Right cardiac atrium (tissue), 5 donors: Measurements from ENCODE around the gene FBXL15. TPM values are rescaled to one million over a fixed set of nuclear protein-coding genes. Genes with fewer than 3 reads are reported as not detected.

Experiments
- ATAC-seq, 2 donors: fragments of 200-7000 bp; cut with Tn5 transposase; one replicate each; pipeline versions ENCODE4 v1.8.0 to v1.9.1; 2020; ENCODE audit warnings: moderate library complexity in 2 of 2, mild to moderate bottlenecking in 1 of 2
- DNase-seq, 3 donors: peaks; one replicate each; pipeline ENCODE4 v3.0.0-alpha.2; 2020
- H3K27ac ChIP-seq: one replicate; pipeline ENCODE4 v1.5.1; 2013; ENCODE audit warnings: mild to moderate bottlenecking, low read length, control low read depth, moderate library complexity
- H3K27me3 ChIP-seq: one replicate; pipeline ENCODE4 v1.6.1; 2013; ENCODE audit not compliant: control insufficient read depth, insufficient read depth
- H3K4me1 ChIP-seq: one replicate; pipeline ENCODE4 v1.6.1; 2013; ENCODE audit warnings: low read length; ENCODE audit not compliant: control insufficient read depth, insufficient read depth
- H3K4me3 ChIP-seq: one replicate; pipeline ENCODE4 v1.5.1; 2013; ENCODE audit warnings: low read length, control low read depth
- H3K9me3 ChIP-seq: one replicate; pipeline ENCODE4 v1.6.1; 2013; ENCODE audit warnings: low read length; ENCODE audit not compliant: control insufficient read depth
- WGBS: extraction: QIAGEN DNeasy Blood & Tissue Kit; methylation state at CpG from one replicate; pipeline ENCODE4 v1.1.7; 2013; 5-methylcytosine and 5-hydroxymethylcytosine counted together
- intact Hi-C, 4 donors: fragments of 100-400 bp; cut with DNase I; formaldehyde crosslinking; loops; one replicate each; pipeline versions ENCODE4 v1.11.0 to v1.14.0; 2022 to 2023
- polyA plus RNA-seq: library from polyadenylated mRNA; stranded (reverse); fragments of 200-250 nt; gene quantifications from one replicate; pipeline ENCODE4 v1.2.3, GENCODE V29; 2013
- total RNA-seq, 4 donors: library from RNA; stranded (reverse); fragmentation: NEBNext Ultra II Directional; extraction: Animal tissue kit (Norgen Biotek cat#: 25700); gene quantifications; one replicate each; pipeline ENCODE4 v1.2.1, GENCODE V29; 2021
- donor health status: healthy with polysubstance abuse.
- donor health status: DM: no; HTN: yes; CAD: no.
- donor health status: DM: no; HTN: no; CAD: no.
- donor health status: DM: no; HTN: yes; CAD: no; lungs with severe emphysema.
- donor health status: DM: yes; HTN: yes; CAD: no.

FBXL15 gene
- total and polyA plus RNA-seq, 5 donors: 14.0 to 15.6 (median 14.4) TPM

GRCh38 chr10:102433619-102434046 is 13.0 kb downstream of the FBXL15 start:
- no peaks in the 10 kb centered on the region for H3K27me3 ChIP-seq
- ATAC-seq (no peak), DNase-seq (no peak)
- WGBS: 53% methylated on average over 5 of the region's 5 CpGs
- H3K27ac ChIP-seq: no peak overlapping the region
- no peak overlapping the region for H3K4me3 ChIP-seq
- peaks cover 2% of the 10 kb centered on the region for H3K4me1 ChIP-seq
- no peaks in the 10 kb centered on the region for H3K9me3 ChIP-seq
- intact Hi-C loops: no loop called here

DNA sequence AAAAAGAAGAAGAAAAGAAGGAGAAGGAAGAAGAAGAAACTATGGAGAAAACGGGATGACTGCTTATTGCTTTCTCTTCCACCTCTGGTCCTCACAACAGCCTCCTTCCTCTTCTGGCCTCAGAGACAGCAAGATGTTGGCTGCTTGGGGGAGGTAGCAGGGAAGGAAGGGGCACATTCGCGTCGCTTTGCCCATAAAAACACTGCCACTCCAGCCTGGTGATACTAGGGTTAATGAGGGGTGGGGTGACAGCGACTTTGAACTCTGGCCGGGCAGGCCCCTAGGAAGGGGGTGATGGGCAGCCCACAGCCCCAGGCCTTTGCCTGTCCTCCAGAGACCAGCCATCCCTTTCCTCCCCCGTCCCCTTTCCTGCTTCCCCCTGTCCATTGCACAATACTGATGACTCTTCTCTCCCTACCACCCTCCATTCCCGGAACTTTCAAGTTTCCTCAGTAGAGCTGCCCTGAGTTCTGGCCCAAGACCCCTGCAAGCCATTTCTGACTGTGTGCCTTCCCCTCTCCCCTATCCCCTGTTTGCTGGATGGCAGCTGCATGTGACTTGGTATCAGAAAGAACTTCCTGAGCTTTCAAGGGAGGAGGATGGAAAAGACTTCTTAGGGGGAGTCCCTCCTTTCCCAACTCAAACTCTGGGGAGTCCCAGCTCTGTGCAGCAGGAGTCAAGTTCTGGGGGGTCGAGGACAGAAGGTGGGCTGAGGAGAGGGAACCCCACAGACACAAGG is 13.9 kb downstream of the FBXL15 start:
- H3K4me1 ChIP-seq: peaks cover 2% of the 10 kb centered on the region
- H3K27me3 ChIP-seq: no peaks in the 10 kb centered on the region
- no peak for DNase-seq
- no peak overlapping the region for H3K4me3 ChIP-seq
- intact Hi-C loops: no loop called here
- H3K9me3 ChIP-seq: no peaks in the 10 kb centered on the region
- WGBS: 23% methylated on average over 9 of the region's 9 CpGs
- ATAC-seq: peak in 1 of 2 donors; percentile 7
- no peak overlapping the region for H3K27ac ChIP-seq

DNA sequence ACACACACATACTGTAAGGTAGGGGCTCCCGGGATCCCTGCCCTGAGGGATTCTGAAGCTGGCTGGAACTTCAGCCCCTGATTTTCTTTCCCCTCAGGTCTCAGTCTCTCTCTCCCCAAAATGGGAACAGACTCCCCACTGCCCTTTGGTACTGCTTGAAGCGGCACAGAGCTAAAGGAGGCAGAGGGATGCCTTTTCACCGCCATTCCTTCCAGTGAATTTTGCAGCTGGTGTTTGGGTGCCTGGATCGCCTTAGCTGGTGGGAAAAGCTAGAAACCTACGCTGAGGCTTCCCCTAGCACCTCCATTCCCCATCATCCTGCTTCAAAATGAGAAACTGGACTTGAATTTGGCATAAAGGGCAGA is 14.5 kb downstream of the FBXL15 start:
- intact Hi-C loops: no loop called here
- WGBS: 28% methylated on average over 5 of the region's 5 CpGs
- H3K4me1 ChIP-seq: peaks cover 2% of the 10 kb centered on the region
- H3K9me3 ChIP-seq: no peaks in the 10 kb centered on the region
- H3K27me3 ChIP-seq: no peaks in the 10 kb centered on the region
- no peak overlapping the region for H3K27ac ChIP-seq
- no peak for ATAC-seq
- DNase-seq: no peak
- H3K4me3 ChIP-seq: peak overlapping the region; percentile 31

- ATAC-seq (no peak), DNase-seq (no peak)
- Histone ChIP-seq H3K27me3 (no peaks in the 10 kb centered on the region), H3K27ac (no peak overlapping the region), H3K4me1 (peaks cover 2% of the 10 kb centered on the region), H3K9me3 (no peaks in the 10 kb centered on the region), H3K4me3 (peak overlapping the region; percentile 31)
- 8% methylated on average over 14 of the region's 14 CpGs for WGBS
- intact Hi-C loops: no loop called here
Measured at GRCh38 chr10:102435529-102436233, 15.0 kb downstream of the FBXL15 start.

GRCh38 chr10:102436312-102436711 is 15.7 kb downstream of the FBXL15 start:
- DNase-seq (no peak), ATAC-seq (no peak)
- intact Hi-C loops: no loop called here
- Histone ChIP-seq H3K4me3 (no peak overlapping the region), H3K9me3 (no peaks in the 10 kb centered on the region), H3K4me1 (peaks cover 2% of the 10 kb centered on the region), H3K27ac (no peak overlapping the region), H3K27me3 (no peaks in the 10 kb centered on the region)
- 73% methylated on average over 6 of the region's 6 CpGs for WGBS

GRCh38 chr10:102437515-102437914 is 16.9 kb downstream of the FBXL15 start:
- intact Hi-C loops: no loop called here
- no peaks in the 10 kb centered on the region for H3K9me3 ChIP-seq
- peaks cover 2% of the 10 kb centered on the region for H3K4me1 ChIP-seq
- WGBS: 95% methylated on average over 3 of the region's 3 CpGs
- DNase-seq: no peak
- H3K4me3 ChIP-seq: no peak overlapping the region
- H3K27ac ChIP-seq: no peak overlapping the region
- H3K27me3 ChIP-seq: no peaks in the 10 kb centered on the region
- ATAC-seq: no peak

DNA sequence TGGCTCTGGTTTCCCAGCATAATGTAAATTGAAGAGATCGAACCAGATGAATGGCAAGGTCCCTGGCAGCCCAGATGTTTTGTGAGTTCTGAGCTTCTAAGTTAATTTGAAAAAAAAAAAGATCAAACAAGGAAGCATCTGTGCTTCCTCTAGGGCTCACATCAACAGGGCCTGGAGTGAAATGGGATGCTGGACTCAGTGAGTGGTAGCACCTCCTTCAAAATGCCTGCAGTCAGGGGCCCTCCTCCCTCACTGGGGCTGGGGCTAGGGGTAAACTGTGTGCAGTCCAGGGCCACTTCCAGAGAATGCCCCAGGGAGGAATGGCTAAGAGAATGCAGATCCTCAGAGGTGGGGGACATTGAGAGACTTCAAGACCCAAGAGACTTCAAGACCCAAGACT is 17.7 kb downstream of the FBXL15 start:
- DNase-seq: no peak
- peaks cover 2% of the 10 kb centered on the region for H3K4me1 ChIP-seq
- H3K27me3 ChIP-seq: no peaks in the 10 kb centered on the region
- no peak overlapping the region for H3K4me3 ChIP-seq
- WGBS: 67% methylated on average over 1 of the region's 1 CpG
- H3K27ac ChIP-seq: no peak overlapping the region
- H3K9me3 ChIP-seq: no peaks in the 10 kb centered on the region
- intact Hi-C loops: no loop called here
- ATAC-seq: no peak

DNA sequence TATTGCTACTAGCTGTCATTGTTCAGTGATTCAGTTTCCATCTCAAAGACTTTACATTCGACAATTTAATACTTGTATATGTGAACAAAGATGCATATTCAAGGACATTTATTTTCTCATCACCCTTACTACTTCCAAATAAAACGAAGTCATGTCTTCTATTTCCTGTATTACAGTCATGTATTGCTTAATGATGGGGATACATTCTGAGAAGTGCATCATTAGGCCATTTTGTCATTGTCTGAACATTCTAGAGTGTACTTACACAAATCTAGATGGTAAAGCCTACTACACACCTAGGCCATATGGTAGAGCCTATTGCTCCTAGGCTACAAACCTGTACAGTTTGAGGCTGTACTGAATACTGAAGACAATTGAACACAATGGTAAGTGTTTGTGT is 24.2 kb downstream of the FBXL15 start:
- Histone ChIP-seq H3K4me1 (no peaks in the 10 kb centered on the region), H3K27me3 (no peaks in the 10 kb centered on the region), H3K27ac (no peak overlapping the region), H3K9me3 (no peaks in the 10 kb centered on the region), H3K4me3 (no peak overlapping the region)
- 71% methylated on average over 2 of the region's 2 CpGs for WGBS
- intact Hi-C loops: no loop called here
- ATAC-seq (no peak), DNase-seq (no peak)

GRCh38 chr10:102449321-102450123 is 28.9 kb downstream of the FBXL15 start:
- 10% methylated on average over 30 of the region's 30 CpGs for WGBS
- ATAC-seq (peak; percentile 65 to 75), DNase-seq (peak; percentile 70 to 90 (median 82))
- peaks cover 3% of the 10 kb centered on the region for H3K4me1 ChIP-seq
- peak overlapping the region; percentile 91 for H3K27ac ChIP-seq
- no peaks in the 10 kb centered on the region for H3K9me3 ChIP-seq
- intact Hi-C loops: no loop called here
- H3K4me3 ChIP-seq: peak overlapping the region; percentile 87
- H3K27me3 ChIP-seq: no peaks in the 10 kb centered on the region

DNA sequence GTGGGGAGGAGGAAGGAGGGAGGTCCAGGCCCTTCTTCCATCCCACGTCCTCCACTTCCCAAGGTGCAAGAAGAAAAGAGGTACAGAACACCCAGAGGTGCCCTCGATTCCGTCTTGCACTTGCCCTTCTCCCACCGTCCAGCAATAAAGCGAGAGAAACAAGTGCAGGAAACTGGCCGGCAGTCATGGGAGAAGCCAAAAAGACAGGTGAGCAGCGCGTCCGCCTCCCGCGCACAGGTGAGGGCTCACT is 29.4 kb downstream of the FBXL15 start:
- H3K4me3 ChIP-seq: peak overlapping the region; percentile 87
- no peak for DNase-seq
- H3K4me1 ChIP-seq: peaks cover 3% of the 10 kb centered on the region
- ATAC-seq: peak in 1 of 2 donors; percentile 1
- peak overlapping the region; percentile 91 for H3K27ac ChIP-seq
- intact Hi-C loops: no loop called here
- H3K27me3 ChIP-seq: no peaks in the 10 kb centered on the region
- no peaks in the 10 kb centered on the region for H3K9me3 ChIP-seq
- WGBS: under 1% methylated on average over 11 of the region's 11 CpGs
